IMR-90 (cell line): ENCODE measurements around the gene ZNF544. TPM values are rescaled to one million over a fixed set of nuclear protein-coding genes. Genes with fewer than 3 reads are reported as not detected.

Experiments used
- ATAC-seq: fragments of 200-7000 bp; cut with Tn5 transposase; 2 replicates; pipeline ENCODE4 v1.9.1; 2020; ENCODE audit warnings: low read depth, mild to moderate bottlenecking, moderate library complexity
- BruUV-seq: library from RNA; stranded (reverse); fragments of 400-500 nt; replicated peaks from 2 replicates; lab custom pipeline; 2021; lab: Mats Ljungman, UMichigan
- CTCF ChIA-PET: fragments of 300-600 bp; formaldehyde crosslinking; extraction: SDS; loops from one replicate; lab custom pipeline; 2021; ENCODE audit warnings: antibody characterized with exemption; lab: Yijun Ruan, JAX
- POLR2A ChIA-PET: fragments of 300-600 bp; sonication (Branson Sonifier 250); formaldehyde crosslinking; loops from one replicate; lab custom pipeline; 2022; ENCODE audit warnings: antibody characterized with exemption; ENCODE audit not compliant: unreplicated experiment; lab: Charles Lee
- DNase-seq: peaks from one replicate; pipeline ENCODE4 v3.0.0; 2013
- H2AFZ ChIP-seq: replicated peaks from 2 replicates; pipeline ENCODE3; 2013; ENCODE audit warnings: low read length, mild to moderate bottlenecking; ENCODE audit not compliant: poor library complexity
- H2AK5ac ChIP-seq: 2 replicates; pipeline ENCODE4 v1.6.1; 2013; ENCODE audit warnings: low read depth, low read length, inconsistent platforms
- H2AK9ac ChIP-seq: replicated peaks from 2 replicates; pipeline ENCODE3; 2013; ENCODE audit warnings: mild to moderate bottlenecking, low read depth, low read length, moderate library complexity; ENCODE audit not compliant: poor library complexity
- H2BK120ac ChIP-seq: 2 replicates; pipeline ENCODE4 v1.6.1; 2013; ENCODE audit warnings: low read depth, low read length, inconsistent platforms
- H2BK15ac ChIP-seq: 3 replicates; pipeline ENCODE4 v1.6.1; 2013; ENCODE audit warnings: low read depth, low read length, inconsistent platforms
- H2BK20ac ChIP-seq: 2 replicates; pipeline ENCODE4 v1.6.1; 2013; ENCODE audit warnings: low read depth, mild to moderate bottlenecking, inconsistent platforms, low read length, moderate library complexity
- H2BK5ac ChIP-seq: 2 replicates; pipeline ENCODE4 v1.6.1; 2013; ENCODE audit warnings: mild to moderate bottlenecking, low read depth, low read length, inconsistent platforms; ENCODE audit not compliant: poor library complexity, severe bottlenecking
- H3K14ac ChIP-seq: replicated peaks from 2 replicates; pipeline ENCODE4 v1.6.1; 2013; ENCODE audit warnings: low read depth, low read length, inconsistent platforms
- H3K18ac ChIP-seq: 2 replicates; pipeline ENCODE4 v1.6.1; 2013; ENCODE audit warnings: low read depth, low read length, control low read depth
- H3K23ac ChIP-seq: 2 replicates; pipeline ENCODE4 v1.6.1; 2013; ENCODE audit warnings: low read depth, low read length, inconsistent platforms
- H3K27ac ChIP-seq: 2 replicates; pipeline ENCODE4 v1.5.1; 2013; ENCODE audit warnings: mild to moderate bottlenecking, control low read depth, low read length; ENCODE audit not compliant: insufficient read depth
- H3K27me3 ChIP-seq: 2 replicates; pipeline ENCODE4 v1.6.1; 2013; ENCODE audit warnings: low read length; ENCODE audit not compliant: control insufficient read depth, insufficient read depth
- H3K36me3 ChIP-seq: 2 replicates; pipeline ENCODE4 v1.6.1; 2013; ENCODE audit warnings: low read length, mixed read lengths; ENCODE audit not compliant: control insufficient read depth, insufficient read depth
- H3K4ac ChIP-seq: 2 replicates; pipeline ENCODE4 v1.6.1; 2013; ENCODE audit warnings: low read depth, low read length, inconsistent platforms
- H3K4me1 ChIP-seq: 2 replicates; pipeline ENCODE4 v1.6.1; 2013; ENCODE audit warnings: low read length, mixed read lengths; ENCODE audit not compliant: control insufficient read depth, insufficient read depth
- H3K4me2 ChIP-seq: 2 replicates; pipeline ENCODE4 v1.6.1; 2013; ENCODE audit warnings: low read depth, mild to moderate bottlenecking, control low read depth, low read length, moderate library complexity
- H3K4me3 ChIP-seq: 2 replicates; pipeline ENCODE4 v1.5.1; 2013; ENCODE audit warnings: low read depth, mild to moderate bottlenecking, control low read depth, low read length, moderate library complexity; ENCODE audit not compliant: insufficient read depth
- H3K56ac ChIP-seq: 2 replicates; pipeline ENCODE4 v1.6.1; 2013; ENCODE audit warnings: low read length, inconsistent platforms; ENCODE audit not compliant: insufficient read depth; ENCODE audit errors: extremely low read depth
- H3K79me1 ChIP-seq, 2 experiments: 2 replicates each; pipeline ENCODE4 v1.6.1; 2013; ENCODE audit warnings: low read length in 2 of 2, inconsistent platforms in 1 of 2, low read depth in 1 of 2
- H3K9ac ChIP-seq: 2 replicates; pipeline ENCODE4 v1.6.1; 2013; ENCODE audit warnings: low read depth, low read length, control low read depth
- H3K9me1 ChIP-seq: 2 replicates; pipeline ENCODE4 v1.6.1; 2013; ENCODE audit warnings: low read length, inconsistent platforms; ENCODE audit not compliant: insufficient read depth
- H3K9me3 ChIP-seq: 2 replicates; pipeline ENCODE4 v1.6.1; 2013; ENCODE audit warnings: low read length; ENCODE audit not compliant: control insufficient read depth, insufficient read depth
- H4K20me1 ChIP-seq: 2 replicates; pipeline ENCODE4 v1.6.1; 2013; ENCODE audit warnings: low read length, inconsistent platforms; ENCODE audit not compliant: insufficient read depth
- H4K5ac ChIP-seq: 2 replicates; pipeline ENCODE4 v1.6.1; 2013; ENCODE audit warnings: mild to moderate bottlenecking, low read depth, low read length, control low read depth
- H4K8ac ChIP-seq, 2 experiments: 2 replicates each; pipeline ENCODE4 v1.6.1; 2013; ENCODE audit warnings: low read depth in 2 of 2, low read length in 2 of 2, control low read depth in 1 of 2, inconsistent platforms in 1 of 2
- H4K91ac ChIP-seq: 2 replicates; pipeline ENCODE4 v1.6.1; 2013; ENCODE audit warnings: low read depth, low read length, inconsistent platforms; ENCODE audit not compliant: insufficient read depth
- BHLHE40 ChIP-seq: fragments of 150-350 bp; IDR thresholded peaks from 2 replicates; pipeline ENCODE4 v1.6.1; 2016; ENCODE audit warnings: mild to moderate bottlenecking, low read depth, low read length
- FOS ChIP-seq: fragments of 150-350 bp; IDR thresholded peaks from 2 replicates; pipeline ENCODE4 v1.6.1; 2016; ENCODE audit warnings: low read depth, low read length
- MAFK ChIP-seq: IDR thresholded peaks from 2 replicates; pipeline ENCODE4 v1.6.1; 2012; ENCODE audit warnings: low read depth, low read length, improper control_type of control experiment
- NFE2L2 ChIP-seq: fragments of 150-350 bp; IDR thresholded peaks from 2 replicates; pipeline ENCODE4 v1.6.1; 2016; ENCODE audit warnings: low read depth, mild to moderate bottlenecking, low read length
- POLR2A ChIP-seq: IDR thresholded peaks from 2 replicates; pipeline ENCODE4 v1.6.1; 2012; ENCODE audit warnings: mild to moderate bottlenecking, low read depth, low read length
- RAD21 ChIP-seq: IDR thresholded peaks from 2 replicates; pipeline ENCODE4 v1.6.1; 2012; ENCODE audit warnings: low read length, improper control_type of control experiment
- RCOR1 ChIP-seq: IDR thresholded peaks from 2 replicates; pipeline ENCODE4 v1.6.1; 2012; ENCODE audit warnings: mild to moderate bottlenecking, low read length, improper control_type of control experiment; ENCODE audit not compliant: insufficient replicate concordance
- SMC3 ChIP-seq: fragments of 150-350 bp; IDR thresholded peaks from 2 replicates; pipeline ENCODE4 v1.6.1; 2016; ENCODE audit warnings: low read depth, mild to moderate bottlenecking, antibody characterized with exemption, low read length, moderate library complexity
- WGBS, 2 experiments: methylation state at CpG; one replicate each; pipeline versions ENCODE4 v1.1.5 to v1.1.7; 2013; ENCODE audit warnings: missing lambda C conversion rate in 2 of 2; ENCODE audit not compliant: insufficient read length in 1 of 2; ENCODE audit errors: extremely low coverage in 2 of 2; 5-methylcytosine and 5-hydroxymethylcytosine counted together
- dilution Hi-C: fragments of 300-500 bp; cut with HindIII; formaldehyde crosslinking; loops from one replicate; pipeline ENCODE4 v1.14.3; 2018; ENCODE audit warnings: low sequenced_read_pairs; ENCODE audit not compliant: unreplicated experiment
- in situ Hi-C: fragments of 300-500 bp; cut with MboI; formaldehyde crosslinking; loops from 3 replicates; pipeline ENCODE4 v1.14.3; 2019; ENCODE audit warnings: low sequenced_read_pairs, inconsistent platforms, mixed read lengths
- intact Hi-C: fragments of 100-400 bp; cut with micrococcal nuclease; formaldehyde crosslinking; loops from 2 replicates; pipeline ENCODE4 v1.10.0; 2022
- polyA plus RNA-seq, 3 experiments: library from polyadenylated mRNA; depleted of rRNA; stranded (reverse); fragments of >200 nt; gene quantifications; 2 replicates each; pipeline ENCODE4 v1.2.3, GENCODE V29; 2012; ENCODE audit warnings: low replicate concordance in 1 of 3
- total RNA-seq: library from RNA; depleted of rRNA; stranded (reverse); fragments of >200 nt; gene quantifications from 2 replicates; pipeline ENCODE4 v1.2.3, GENCODE V29; 2012
- TF ChIP-seq, protein P1 (sequence below): conservative IDR thresholded peaks from 2 replicates; pipeline ENCODE4 v1.5.1; 2012; ENCODE audit warnings: mild to moderate bottlenecking, low read depth, low read length, improper control_type of control experiment

The ZNF544 gene
- total and polyA plus RNA-seq, 2 of the 4 experiments (the other 2 are of a cell fraction) = 19.3 to 45.9 TPM

DNA sequence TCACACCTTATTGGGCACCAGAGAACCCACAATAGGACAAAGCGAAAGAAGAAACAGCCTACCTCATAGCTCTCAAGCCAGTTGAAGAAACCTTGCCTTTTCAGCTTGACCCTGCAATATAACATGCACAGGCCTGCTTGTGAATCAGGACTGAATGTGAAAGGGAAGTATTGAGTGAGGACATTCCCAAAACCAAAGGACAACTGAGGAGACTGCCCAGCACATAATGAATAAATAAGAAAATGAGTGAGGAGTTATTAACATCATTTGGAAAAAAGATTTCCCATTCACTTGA is 15.7 kb upstream of the ZNF544 start:
- Histone ChIP-seq H2AFZ (no peak overlapping the region), H3K56ac (no peak overlapping the region), H3K4me2 (no peak overlapping the region), H3K27me3 (no peaks in the 10 kb centered on the region), H4K91ac (no peak overlapping the region), H4K8ac (no peak overlapping the region), H3K27ac (no peak overlapping the region), H4K5ac (no peak overlapping the region), H2AK9ac (no peak overlapping the region), H3K4ac (no peak overlapping the region), H3K4me1 (no peaks in the 10 kb centered on the region), H3K36me3 (peaks cover 53% of the 10 kb centered on the region), H2BK15ac (no peak overlapping the region), H2BK120ac (no peak overlapping the region), H2BK5ac (no peak overlapping the region), H3K9me3 (peaks cover 90% of the 10 kb centered on the region), H3K79me1 (0 out of 4 replicates have a peak, but pooled peaks cover 0 to 4% of the 10 kb centered on the region in 2 experiments), H3K23ac (no peak overlapping the region), H3K14ac (no peak overlapping the region), H3K9ac (no peak overlapping the region), H2BK20ac (no peak overlapping the region), H4K20me1 (no peaks in the 10 kb centered on the region), H3K4me3 (no peak overlapping the region), H2AK5ac (no peak overlapping the region), H3K18ac (no peak overlapping the region), H3K9me1 (no peaks in the 10 kb centered on the region)
- WGBS, 2 experiments = no CpG with 5 or more reads among the region's 1 CpG
- in situ Hi-C loops = no loop called here
- TF ChIP-seq, protein P1, sequence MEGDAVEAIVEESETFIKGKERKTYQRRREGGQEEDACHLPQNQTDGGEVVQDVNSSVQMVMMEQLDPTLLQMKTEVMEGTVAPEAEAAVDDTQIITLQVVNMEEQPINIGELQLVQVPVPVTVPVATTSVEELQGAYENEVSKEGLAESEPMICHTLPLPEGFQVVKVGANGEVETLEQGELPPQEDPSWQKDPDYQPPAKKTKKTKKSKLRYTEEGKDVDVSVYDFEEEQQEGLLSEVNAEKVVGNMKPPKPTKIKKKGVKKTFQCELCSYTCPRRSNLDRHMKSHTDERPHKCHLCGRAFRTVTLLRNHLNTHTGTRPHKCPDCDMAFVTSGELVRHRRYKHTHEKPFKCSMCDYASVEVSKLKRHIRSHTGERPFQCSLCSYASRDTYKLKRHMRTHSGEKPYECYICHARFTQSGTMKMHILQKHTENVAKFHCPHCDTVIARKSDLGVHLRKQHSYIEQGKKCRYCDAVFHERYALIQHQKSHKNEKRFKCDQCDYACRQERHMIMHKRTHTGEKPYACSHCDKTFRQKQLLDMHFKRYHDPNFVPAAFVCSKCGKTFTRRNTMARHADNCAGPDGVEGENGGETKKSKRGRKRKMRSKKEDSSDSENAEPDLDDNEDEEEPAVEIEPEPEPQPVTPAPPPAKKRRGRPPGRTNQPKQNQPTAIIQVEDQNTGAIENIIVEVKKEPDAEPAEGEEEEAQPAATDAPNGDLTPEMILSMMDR = no peak
- no peak for TF ChIP-seq POLR2A
- no peak for TF ChIP-seq FOS
- TF ChIP-seq NFE2L2 = no peak
- TF ChIP-seq RAD21 = no peak
- TF ChIP-seq SMC3 = no peak
- TF ChIP-seq RCOR1 = no peak
- TF ChIP-seq MAFK = no peak
- no peak for TF ChIP-seq BHLHE40
- DNase-seq = no peak
- BruUV-seq = no TSS peak
- ChIA-PET POLR2A (no interaction called here), CTCF (no interaction called here)
- intact Hi-C loops = no loop called here
- dilution Hi-C loops = no loop called here
- ATAC-seq = no peak
